ENCODE measurements around the gene DBNDD1.
"Not testable (repeated sequence)": the region's sequence is repeated elsewhere in the genome, so short reads cannot be mapped to it uniquely, and the experiment has no call there.

Gene DBNDD1

GRCh38 chr16:89986600-89986999 lies 32.7 kb downstream of the DBNDD1 start:
- no peak for DNase-seq

- no peak for DNase-seq
Measured at GRCh38 chr16:89985219-89985618, 34.0 kb downstream of the DBNDD1 start.

GRCh38 chr16:89984216-89984615 lies 35.0 kb downstream of the DBNDD1 start:
- DNase-seq = no peak

GRCh38 chr16:89983536-89983935 lies 35.7 kb downstream of the DBNDD1 start:
- peak; percentile 36 to 44 for DNase-seq

- DNase-seq = no peak
Measured at GRCh38 chr16:89982318-89982717, 36.9 kb downstream of the DBNDD1 start.

- DNase-seq = peak; percentile 36 to 39
Measured at GRCh38 chr16:89981414-89981813, 37.8 kb downstream of the DBNDD1 start.

GRCh38 chr16:89974870-89975269 lies 44.4 kb downstream of the DBNDD1 start:
- DNase-seq = no peak

GRCh38 chr16:89973654-89974335 lies 45.5 kb downstream of the DBNDD1 start:
- no peak for DNase-seq

- DNase-seq = no peak
Measured at GRCh38 chr16:89973235-89973634, 46.0 kb downstream of the DBNDD1 start.

- peak; percentile 94 for DNase-seq
Measured at GRCh38 chr16:89972244-89973234, 46.7 kb downstream of the DBNDD1 start.

GRCh38 chr16:89971495-89972243 lies 47.6 kb downstream of the DBNDD1 start:
- no peak for DNase-seq

GRCh38 chr16:89969741-89970410 lies 49.4 kb downstream of the DBNDD1 start:
- DNase-seq = no peak

GRCh38 chr16:89968074-89968473 lies 51.2 kb downstream of the DBNDD1 start:
- not testable (repeated sequence) for DNase-seq

- not testable (repeated sequence) for DNase-seq
Measured at GRCh38 chr16:89967436-89967835, 51.8 kb downstream of the DBNDD1 start.

- DNase-seq = no peak
Measured at GRCh38 chr16:89966756-89967155, 52.5 kb downstream of the DBNDD1 start.

- DNase-seq = no peak
Measured at GRCh38 chr16:89965447-89966225, 53.6 kb downstream of the DBNDD1 start.

- DNase-seq = no peak
Measured at GRCh38 chr16:89964201-89964600, 55.1 kb downstream of the DBNDD1 start.

GRCh38 chr16:89962754-89963498 lies 56.3 kb downstream of the DBNDD1 start:
- DNase-seq = no peak

GRCh38 chr16:89961920-89962319 lies 57.3 kb downstream of the DBNDD1 start:
- no peak for DNase-seq

GRCh38 chr16:89960966-89961365 lies 58.3 kb downstream of the DBNDD1 start:
- DNase-seq = no peak

GRCh38 chr16:89958596-89958995 lies 60.7 kb downstream of the DBNDD1 start:
- no peak for DNase-seq

Data from activated T-cell treated with anti-CD3 and anti-CD28 coated beads, Interleukin-2, amount 50 U/mL, for 48 hours (primary cell).